GM18867 (cell line): ENCODE data around the gene TSPY2.
"Not testable (repeated sequence)": the region's sequence is repeated elsewhere in the genome, so short reads cannot be mapped to it uniquely, and the experiment has no call there.

ENCODE experiments used
- ATAC-seq: cut with Tn5 transposase; IDR thresholded peaks from one replicate; pipeline ENCODE4 v1.9.1; 2021; ENCODE audit warnings: mild to moderate bottlenecking, moderate library complexity; ENCODE audit not compliant: unreplicated experiment

The TSPY2 gene, protein sequence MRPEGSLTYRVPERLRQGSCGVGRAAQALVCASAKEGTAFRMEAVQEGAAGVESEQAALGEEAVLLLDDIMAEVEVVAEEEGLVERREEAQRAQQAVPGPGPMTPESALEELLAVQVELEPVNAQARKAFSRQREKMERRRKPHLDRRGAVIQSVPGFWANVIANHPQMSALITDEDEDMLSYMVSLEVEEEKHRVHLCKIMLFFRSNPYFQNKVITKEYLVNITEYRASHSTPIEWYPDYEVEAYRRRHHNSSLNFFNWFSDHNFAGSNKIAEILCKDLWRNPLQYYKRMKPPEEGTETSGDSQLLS

DNA sequence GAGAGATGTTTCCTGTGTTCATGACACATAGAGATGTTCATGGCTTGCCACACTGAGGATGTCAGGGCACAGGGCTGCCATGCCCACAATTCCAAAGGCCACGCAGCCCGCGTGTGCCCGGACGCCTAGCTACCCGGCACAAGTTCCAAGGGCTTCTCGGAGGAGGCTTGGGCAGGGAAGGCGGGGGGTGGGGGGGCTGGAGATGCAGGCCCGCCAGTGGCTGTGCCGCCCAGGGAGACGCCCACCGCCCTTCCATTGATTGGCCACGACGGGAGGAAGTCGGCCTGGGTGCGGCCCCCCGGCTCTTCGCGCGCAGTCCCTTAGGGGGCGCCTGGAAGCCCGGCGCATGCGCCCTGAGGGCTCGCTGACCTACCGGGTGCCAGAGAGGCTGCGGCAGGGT lies at the start of gene TSPY2:
TSPY2 (plus strand) TSS at position 301 of the 400 bp plus-strand sequence; CDS start at position 347, 46 bp downstream.
- ATAC-seq, result not testable (repeated sequence)

DNA sequence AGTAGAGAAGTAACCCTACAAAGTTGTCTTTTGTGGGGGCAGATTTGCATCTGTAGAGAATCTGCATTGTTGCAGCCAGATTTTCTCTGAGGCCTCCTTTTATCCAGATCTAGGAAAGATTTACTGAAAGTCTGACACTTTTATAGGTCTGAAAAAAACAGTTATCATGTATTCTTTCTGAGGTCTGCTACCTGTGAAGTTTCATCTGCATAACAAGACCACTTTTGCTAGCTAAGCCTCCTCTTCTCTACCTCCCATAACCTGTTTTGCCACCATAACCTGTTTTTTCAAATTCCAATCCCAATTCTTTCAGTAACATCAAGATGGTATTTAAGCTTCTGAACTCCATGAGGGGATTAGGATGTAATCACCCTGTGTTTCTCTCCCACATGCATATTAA lies 36.5 kb upstream of the TSPY2 start:
- not testable (repeated sequence) for ATAC-seq

DNA sequence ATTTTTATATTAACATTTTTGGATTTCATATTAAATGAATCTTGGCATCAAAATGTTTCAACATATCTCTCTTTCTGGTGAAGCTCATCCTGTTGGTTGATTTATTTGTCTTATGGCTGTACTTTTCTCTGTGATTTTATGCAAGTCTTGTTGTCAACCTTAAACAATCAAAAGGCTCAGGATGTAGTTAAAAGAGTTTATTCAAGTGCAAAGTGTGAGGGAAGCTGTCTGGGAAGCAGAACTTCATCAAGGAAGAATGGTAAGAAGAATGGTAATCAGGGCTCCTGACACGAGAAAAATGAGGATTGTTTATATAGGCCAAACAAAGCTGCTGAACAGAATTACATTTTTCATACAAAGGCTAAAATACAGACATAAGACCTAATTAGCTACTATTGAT lies 29.0 kb upstream of the TSPY2 start:
- not testable (repeated sequence) for ATAC-seq

DNA sequence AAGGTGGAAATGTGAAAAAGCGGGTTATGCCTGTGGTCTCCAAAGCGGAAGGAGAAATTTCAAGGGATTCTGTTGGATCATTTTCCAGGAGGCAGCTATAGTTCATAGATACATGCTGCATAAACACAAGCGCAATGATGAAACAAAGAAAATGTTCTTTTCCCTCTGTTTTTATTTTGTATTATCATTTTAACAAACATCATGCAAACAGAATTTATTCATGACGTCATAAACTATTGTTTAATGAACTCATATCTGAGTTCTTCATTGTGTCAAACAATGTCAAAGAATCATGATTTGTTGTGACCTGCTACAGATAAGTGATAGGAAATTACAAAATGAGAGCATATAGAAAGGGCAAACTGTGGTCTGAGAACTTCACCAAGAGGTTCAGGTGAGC lies 23.8 kb downstream of the TSPY2 start:
- ATAC-seq, result not testable (repeated sequence)
